NCI-H2107 (cell line): ENCODE data around the gene PRKG2.
"Not testable (repeated sequence)": the region's sequence is repeated elsewhere in the genome, so short reads cannot be mapped to it uniquely, and the experiment has no call there.

ENCODE experiments used
- DNase-seq: peaks from one replicate; lab custom pipeline; 2025; lab: John Stamatoyannopoulos, UW

PRKG2 gene

GRCh38 chr4:81153714-81154323, 61.2 kb downstream of the PRKG2 start:
- DNase-seq: not testable (repeated sequence)

GRCh38 chr4:81152839-81153713, 61.9 kb downstream of the PRKG2 start:
- DNase-seq: no peak

GRCh38 chr4:81149976-81150375, 65.0 kb downstream of the PRKG2 start:
- no peak for DNase-seq

- no peak for DNase-seq
Observed at GRCh38 chr4:81148576-81148975, 66.4 kb downstream of the PRKG2 start.

GRCh38 chr4:81146466-81146865, 68.6 kb downstream of the PRKG2 start:
- no peak for DNase-seq

- DNase-seq: no peak
Observed at GRCh38 chr4:81143183-81143582, 71.8 kb downstream of the PRKG2 start.

- no peak for DNase-seq
Observed at GRCh38 chr4:81142744-81143143, 72.3 kb downstream of the PRKG2 start.

GRCh38 chr4:81137894-81138293, 77.1 kb downstream of the PRKG2 start:
- DNase-seq: no peak

GRCh38 chr4:81137446-81137845, 77.6 kb downstream of the PRKG2 start:
- DNase-seq: no peak

GRCh38 chr4:81136161-81136905, 78.7 kb downstream of the PRKG2 start:
- no peak for DNase-seq

GRCh38 chr4:81135501-81135900, 79.5 kb downstream of the PRKG2 start:
- DNase-seq: no peak

- DNase-seq: no peak
Observed at GRCh38 chr4:81131563-81131962, 83.5 kb downstream of the PRKG2 start.

GRCh38 chr4:81131066-81131465, 84.0 kb downstream of the PRKG2 start:
- DNase-seq: no peak

- no peak for DNase-seq
Observed at GRCh38 chr4:81130569-81130968, 84.5 kb downstream of the PRKG2 start.

GRCh38 chr4:81120055-81120454, 95.0 kb downstream of the PRKG2 start:
- no peak for DNase-seq

GRCh38 chr4:81118086-81118485, 96.9 kb downstream of the PRKG2 start:
- DNase-seq: no peak

GRCh38 chr4:81116566-81116965, 98.5 kb downstream of the PRKG2 start:
- no peak for DNase-seq

GRCh38 chr4:81113024-81113423, 102.0 kb downstream of the PRKG2 start:
- DNase-seq: no peak

- no peak for DNase-seq
Observed at GRCh38 chr4:81109356-81109755, 105.7 kb downstream of the PRKG2 start.

- DNase-seq: no peak
Observed at GRCh38 chr4:81106150-81106549, 108.9 kb downstream of the PRKG2 start.

- DNase-seq: no peak
Observed at GRCh38 chr4:81102107-81102506, 112.9 kb downstream of the PRKG2 start.

GRCh38 chr4:81096566-81096965, 118.5 kb downstream of the PRKG2 start:
- DNase-seq: no peak

- DNase-seq: no peak
Observed at GRCh38 chr4:81095389-81095788, 119.6 kb downstream of the PRKG2 start.
